Superior temporal gyrus (tissue), 1 donor: ENCODE results near the gene ZP4.

Experiments used
- DNase-seq: peaks from one replicate; pipeline ENCODE4 v3.0.0-alpha.2; 2016; ENCODE audit errors: extremely low spot score

ZP4 gene

GRCh38 chr1:237890822-237891221, at the start of gene ZP4:
ZP4 (minus strand) TSS chr1:237890922; CDS start chr1:237890635, 287 bp downstream.
- DNase-seq, result no peak

- no peak for DNase-seq
These were observed 47.8 kb upstream of the ZP4 start for GRCh38 chr1:237938553-237938952.

GRCh38 chr1:237938068-237938467, 47.3 kb upstream of the ZP4 start:
- DNase-seq, result no peak

- no peak for DNase-seq
These were observed 42.1 kb upstream of the ZP4 start for GRCh38 chr1:237932816-237933215.

GRCh38 chr1:237931581-237931980, 40.9 kb upstream of the ZP4 start:
- DNase-seq, result no peak

- DNase-seq, result no peak
These were observed 36.5 kb upstream of the ZP4 start for GRCh38 chr1:237927198-237927597.

GRCh38 chr1:237921306-237921705, 30.6 kb upstream of the ZP4 start:
- DNase-seq, result no peak

GRCh38 chr1:237913345-237913744, 22.6 kb upstream of the ZP4 start:
- DNase-seq, result no peak

GRCh38 chr1:237911911-237912310, 21.2 kb upstream of the ZP4 start:
- DNase-seq, result no peak

- DNase-seq, result no peak
These were observed 20.1 kb upstream of the ZP4 start for GRCh38 chr1:237910834-237911233.

GRCh38 chr1:237903961-237904360, 13.2 kb upstream of the ZP4 start:
- no peak for DNase-seq

- DNase-seq, result no peak
These were observed 12.4 kb upstream of the ZP4 start for GRCh38 chr1:237902960-237903743.

- peak; percentile 31 for DNase-seq
These were observed 10.7 kb upstream of the ZP4 start for GRCh38 chr1:237901299-237901934.

- DNase-seq, result no peak
These were observed 4.9 kb upstream of the ZP4 start for GRCh38 chr1:237895630-237896029.

- DNase-seq, result no peak
These were observed 3.4 kb upstream of the ZP4 start for GRCh38 chr1:237894131-237894530.

GRCh38 chr1:237891979-237892378, 1.3 kb upstream of the ZP4 start:
- DNase-seq, result no peak

- DNase-seq, result no peak
These were observed 544 bp upstream of the ZP4 start for GRCh38 chr1:237891266-237891665.

- DNase-seq, result no peak
These were observed 306 bp downstream of the ZP4 start for GRCh38 chr1:237890416-237890815.

GRCh38 chr1:237888143-237888542, 2.6 kb downstream of the ZP4 start:
- no peak for DNase-seq

- no peak for DNase-seq
These were observed 3.2 kb downstream of the ZP4 start for GRCh38 chr1:237887542-237887941.

- no peak for DNase-seq
These were observed 6.5 kb downstream of the ZP4 start for GRCh38 chr1:237884237-237884636.

- DNase-seq, result no peak
These were observed 11.5 kb downstream of the ZP4 start for GRCh38 chr1:237879195-237879594.

- DNase-seq, result no peak
These were observed 12.3 kb downstream of the ZP4 start for GRCh38 chr1:237878406-237878805.
